GM12892 (cell line): Measurements from ENCODE around the gene NUAK1.

Experiments
- POLR2A ChIP-seq: IDR thresholded peaks from 2 replicates; pipeline ENCODE4 v1.6.1; 2011; ENCODE audit warnings: low read depth, low read length, control low read depth
- POLR2AphosphoS5 ChIP-seq: IDR thresholded peaks from 2 replicates; pipeline ENCODE4 v1.6.1; 2011; ENCODE audit warnings: low read depth, low read length, control low read depth

GRCh38 chr12:106178562-106178961 lies 39.8 kb upstream of the NUAK1 start:
- TF ChIP-seq POLR2AphosphoS5 (no peak), POLR2A (no peak)
